ENCODE results near the gene GREM2. TPM values are rescaled to one million over a fixed set of nuclear protein-coding genes. Genes with fewer than 3 reads are reported as not detected.

The GREM2 gene
- total RNA-seq, 1 donor from 2014 or later: 1.6 TPM

DNA sequence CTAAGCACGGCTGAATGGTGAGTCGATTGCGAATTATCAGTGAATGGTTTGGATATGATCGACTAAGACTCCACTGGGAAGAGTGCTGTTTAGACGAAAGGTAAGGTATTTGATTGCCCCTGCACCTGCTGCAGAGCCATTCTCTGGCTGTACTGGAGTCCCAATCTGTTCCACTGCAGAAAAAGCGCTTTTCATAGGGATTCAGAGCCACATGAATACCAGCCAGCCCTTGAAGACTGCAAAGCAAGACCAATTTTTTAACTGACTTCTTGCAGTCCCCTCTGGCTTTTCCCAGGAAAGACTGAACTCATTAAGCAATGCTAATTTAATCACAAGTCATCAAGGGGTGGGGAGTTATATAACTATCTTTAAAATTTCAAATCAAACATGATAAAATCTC, 1.3 kb downstream of the GREM2 start:
- no peak for DNase-seq (ENCODE audit: low spot score)

DNA sequence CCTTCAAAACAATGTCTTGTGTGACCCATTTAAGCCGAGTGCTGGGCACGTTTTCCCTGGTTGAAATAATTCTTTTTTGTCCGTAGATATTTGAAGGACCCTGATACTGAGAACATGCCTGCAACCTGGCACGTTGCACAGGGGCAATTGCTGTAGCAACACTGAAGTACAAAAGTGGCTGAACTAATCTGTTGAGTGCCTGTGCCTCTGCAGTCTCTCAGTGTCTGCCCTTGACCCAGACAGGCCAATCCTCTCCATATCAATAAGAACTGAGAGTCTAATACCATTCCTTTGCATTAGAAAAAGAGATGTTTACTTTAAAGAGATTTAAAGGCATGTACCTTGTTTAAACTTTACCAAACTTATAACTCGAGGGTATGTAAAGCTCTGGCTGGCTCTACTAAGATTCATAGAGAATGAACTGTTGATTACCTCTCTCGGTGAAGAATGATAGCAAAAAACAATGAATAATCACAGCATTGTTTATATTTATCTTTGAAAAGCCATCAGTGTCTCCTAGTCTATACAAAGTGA, 2.4 kb downstream of the GREM2 start:
- no peak for DNase-seq (ENCODE audit: low spot score)

DNA sequence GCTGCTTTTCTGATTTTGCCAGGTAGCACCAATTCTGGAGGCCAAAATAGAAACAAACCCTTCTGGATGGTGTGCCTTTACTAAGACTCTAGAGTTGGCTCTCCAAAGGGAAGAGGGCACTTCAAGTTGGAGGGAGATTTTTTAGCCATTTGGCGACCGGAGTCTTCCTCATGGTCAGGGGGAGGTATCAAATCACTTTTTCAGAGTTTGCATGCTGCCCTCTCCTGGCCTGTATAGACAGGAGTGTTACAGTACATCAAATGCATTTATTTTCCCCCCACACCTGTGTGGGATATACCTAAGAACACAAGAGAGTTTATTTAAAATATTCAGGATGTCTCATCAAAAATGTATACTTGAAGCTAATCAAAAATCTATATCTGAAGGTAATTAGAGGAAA, 3.2 kb downstream of the GREM2 start:
- DNase-seq (ENCODE audit: low spot score): no peak

DNA sequence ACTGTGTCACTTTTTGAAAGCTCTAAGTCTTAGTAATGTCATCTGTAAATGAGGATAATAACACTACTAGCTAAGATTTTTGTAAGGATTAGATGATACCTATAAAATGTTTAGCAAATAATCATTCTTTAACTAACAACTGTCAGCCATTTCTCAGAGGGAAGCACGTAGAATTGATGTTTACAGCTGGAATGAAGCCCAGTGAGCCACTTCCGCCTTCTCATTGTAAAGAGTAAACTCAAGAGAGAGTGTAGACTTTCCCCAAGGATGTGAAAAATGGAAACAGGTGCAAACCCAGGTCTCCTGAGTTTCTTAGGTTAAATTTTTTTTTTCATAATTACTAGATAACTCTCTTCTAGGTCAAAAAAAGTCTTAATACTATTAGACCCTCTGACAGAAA, 4.9 kb downstream of the GREM2 start:
- DNase-seq (ENCODE audit: low spot score): no peak

DNA sequence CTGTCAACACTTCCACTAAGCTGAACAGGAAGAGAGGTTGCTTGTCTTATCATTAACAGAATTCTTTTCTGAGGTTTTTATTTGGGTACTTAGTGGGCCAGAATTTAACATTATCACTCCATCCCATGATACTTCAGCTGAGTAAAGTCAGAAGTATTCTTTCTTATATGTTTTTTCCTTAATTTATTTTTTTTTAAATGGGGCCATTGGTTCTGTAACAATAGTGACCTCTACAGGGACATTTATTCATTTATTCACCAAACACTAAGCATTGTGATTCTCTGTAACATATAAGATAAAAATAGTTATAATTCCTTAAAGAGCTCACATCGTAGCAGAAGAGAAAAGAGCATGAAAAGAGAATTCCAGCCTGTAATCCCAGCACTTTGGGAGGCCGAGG, 9.8 kb downstream of the GREM2 start:
- DNase-seq (ENCODE audit: low spot score): no peak

DNA sequence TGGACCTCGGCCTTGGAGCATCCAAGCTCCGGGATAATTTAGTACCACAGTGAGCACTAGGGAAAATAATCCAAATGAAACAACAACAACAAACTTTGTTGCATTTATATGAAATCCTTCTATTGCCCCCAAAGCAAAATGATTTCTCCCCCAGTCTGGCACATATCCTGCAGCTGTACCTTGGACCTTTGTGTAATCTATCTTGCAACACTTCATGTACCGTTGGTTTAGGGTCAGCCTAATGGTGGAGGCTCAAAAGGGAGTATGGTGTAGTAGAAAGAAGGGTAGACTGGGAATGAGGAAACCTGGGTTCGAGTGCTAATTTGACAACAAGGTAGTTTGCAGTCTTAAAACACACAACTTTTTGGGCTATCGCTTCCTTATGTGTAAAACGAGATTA, 12.1 kb downstream of the GREM2 start:
- DNase-seq (ENCODE audit: low spot score): no peak

DNA sequence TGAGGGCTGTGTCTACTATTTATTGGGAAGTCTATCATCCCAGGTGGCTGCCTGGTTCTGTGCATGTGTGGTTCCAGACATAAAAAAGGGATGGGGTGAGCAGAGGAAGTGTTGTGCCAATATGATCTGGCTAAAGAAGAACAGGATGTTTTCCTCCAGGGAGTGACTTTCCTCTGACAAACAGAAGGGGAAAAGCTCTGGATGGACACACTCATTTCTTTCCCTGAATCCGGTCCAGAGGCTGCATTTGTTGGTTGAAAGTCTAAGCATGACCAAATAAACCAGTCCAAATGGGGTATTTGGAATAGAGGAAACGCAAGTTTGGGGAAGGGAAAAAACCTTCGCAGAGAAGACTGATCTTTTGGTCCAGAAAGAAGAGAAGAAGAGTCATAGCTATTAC, 12.7 kb downstream of the GREM2 start:
- no peak for DNase-seq (ENCODE audit: low spot score)

DNA sequence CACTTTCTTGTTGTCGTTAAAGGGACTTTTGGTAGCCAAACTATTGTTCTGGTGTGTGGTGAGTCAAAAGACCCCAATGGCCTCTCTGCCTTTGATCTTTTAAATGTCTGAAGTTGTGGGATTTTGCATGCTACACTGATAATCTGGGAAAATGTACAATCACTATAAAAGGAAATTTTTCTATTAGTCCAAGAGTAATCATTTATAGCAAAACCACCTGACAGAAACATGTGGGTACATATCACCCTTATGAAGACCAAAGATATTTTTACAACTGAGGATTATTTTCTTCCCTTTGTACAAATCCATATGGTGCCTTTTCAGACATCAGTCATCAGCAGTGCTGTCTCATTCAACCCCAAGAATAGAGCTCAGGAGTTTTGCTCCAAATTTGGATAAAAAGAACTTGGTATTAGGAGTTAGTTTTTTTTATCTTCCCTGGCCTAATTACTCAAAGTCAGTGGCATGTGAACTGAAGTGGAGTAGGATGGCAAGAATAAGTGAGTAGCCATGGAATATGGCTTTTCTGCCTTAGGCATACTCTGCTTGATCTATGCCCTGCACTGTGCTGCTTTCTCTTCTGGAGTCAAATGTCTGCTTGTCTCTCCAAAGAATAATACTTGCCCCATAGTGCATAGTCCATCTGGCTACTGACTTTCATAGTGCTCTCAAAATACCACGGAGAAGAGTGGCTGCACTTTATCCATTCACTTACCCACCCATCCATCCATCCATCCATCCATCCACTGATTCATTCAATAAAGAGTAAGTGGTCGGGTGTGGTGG, 13.5 kb downstream of the GREM2 start:
- no peak for DNase-seq (ENCODE audit: low spot score)

DNA sequence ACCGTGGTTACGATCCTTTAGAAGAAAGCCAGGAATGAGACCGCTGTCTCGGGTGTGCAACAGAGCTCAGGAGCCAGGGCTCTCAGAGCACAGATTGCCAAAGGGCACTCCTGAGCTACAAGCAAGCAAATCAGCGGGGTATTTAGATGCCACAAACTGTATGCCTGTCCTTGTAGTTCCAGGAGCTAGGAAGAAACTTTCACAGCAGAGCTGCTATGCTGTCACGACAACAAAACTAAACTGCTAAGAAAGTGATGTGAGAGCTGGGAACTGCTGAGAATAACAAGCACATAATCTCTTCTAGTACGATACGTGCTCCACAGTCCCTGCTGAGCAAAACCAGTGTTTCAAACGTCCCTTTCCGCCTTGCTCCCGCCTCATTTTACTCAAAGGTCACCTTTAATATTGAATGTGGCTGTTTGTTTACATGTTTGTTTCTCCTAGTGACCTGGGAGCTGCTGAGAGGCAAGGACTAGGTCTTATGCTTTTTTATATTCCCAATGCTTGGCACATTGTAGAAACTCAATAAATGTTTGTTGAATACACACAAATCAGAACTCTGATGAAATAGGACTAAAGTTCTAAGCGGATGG, 14.7 kb downstream of the GREM2 start:
- no peak for DNase-seq (ENCODE audit: low spot score)

DNA sequence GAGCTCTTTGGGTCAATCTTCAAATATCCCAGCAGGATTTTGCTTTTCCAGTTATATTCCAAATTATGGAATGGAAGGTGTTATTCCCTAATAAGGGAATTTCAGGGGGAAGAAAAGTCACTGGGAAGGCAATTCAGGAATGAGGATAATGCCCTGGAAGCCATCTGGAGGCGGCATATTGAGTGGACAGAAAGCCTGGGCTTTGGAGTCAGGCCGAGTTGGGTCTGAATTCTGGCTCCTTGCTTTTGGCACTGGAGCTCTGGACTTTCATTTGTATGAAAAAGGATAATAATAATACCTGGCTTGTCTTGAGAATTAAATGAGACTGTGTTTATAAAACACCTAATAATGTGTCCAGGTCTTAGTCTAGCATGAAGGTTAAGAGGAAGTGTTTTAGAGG, 16.5 kb downstream of the GREM2 start:
- no peak for DNase-seq (ENCODE audit: low spot score)

DNA sequence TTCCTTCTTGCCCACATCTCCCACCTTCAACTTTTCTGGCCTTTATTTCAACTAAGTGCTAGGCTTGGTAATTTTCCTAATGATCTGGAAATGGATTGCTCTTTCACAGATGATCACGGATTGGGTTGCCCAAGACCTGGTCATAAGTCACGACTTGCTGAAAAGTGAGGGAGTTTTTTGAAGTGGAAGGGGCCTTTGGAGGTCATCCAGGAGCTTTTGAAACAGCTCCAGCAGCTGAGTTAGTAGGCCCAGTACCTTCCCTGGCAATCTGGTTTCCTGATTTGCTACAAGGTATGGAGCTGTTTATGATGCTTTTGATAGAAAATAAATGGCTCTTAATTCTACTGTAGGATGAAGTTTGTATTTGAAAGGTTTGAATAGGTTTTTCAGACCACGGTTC, 20.4 kb downstream of the GREM2 start:
- no peak for DNase-seq (ENCODE audit: low spot score)

DNA sequence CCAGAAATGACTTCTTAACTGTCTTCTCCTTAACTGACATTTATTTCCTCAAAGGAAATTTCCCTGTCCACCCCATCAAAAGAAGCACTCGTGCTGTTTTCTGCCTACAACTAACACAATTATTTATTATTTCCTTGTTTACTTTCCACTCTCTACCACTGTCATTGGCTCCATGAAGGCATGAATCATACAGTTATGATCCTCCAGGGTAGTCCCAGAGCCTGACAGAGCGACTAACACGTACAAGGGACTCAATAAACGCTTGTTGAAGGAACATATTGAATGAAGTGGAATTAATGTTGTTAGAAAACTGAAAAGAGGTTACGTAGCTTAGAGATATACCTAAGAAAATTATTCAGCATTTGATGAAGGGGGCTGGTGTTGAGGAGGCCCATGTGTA, 20.9 kb downstream of the GREM2 start:
- DNase-seq (ENCODE audit: low spot score): no peak

DNA sequence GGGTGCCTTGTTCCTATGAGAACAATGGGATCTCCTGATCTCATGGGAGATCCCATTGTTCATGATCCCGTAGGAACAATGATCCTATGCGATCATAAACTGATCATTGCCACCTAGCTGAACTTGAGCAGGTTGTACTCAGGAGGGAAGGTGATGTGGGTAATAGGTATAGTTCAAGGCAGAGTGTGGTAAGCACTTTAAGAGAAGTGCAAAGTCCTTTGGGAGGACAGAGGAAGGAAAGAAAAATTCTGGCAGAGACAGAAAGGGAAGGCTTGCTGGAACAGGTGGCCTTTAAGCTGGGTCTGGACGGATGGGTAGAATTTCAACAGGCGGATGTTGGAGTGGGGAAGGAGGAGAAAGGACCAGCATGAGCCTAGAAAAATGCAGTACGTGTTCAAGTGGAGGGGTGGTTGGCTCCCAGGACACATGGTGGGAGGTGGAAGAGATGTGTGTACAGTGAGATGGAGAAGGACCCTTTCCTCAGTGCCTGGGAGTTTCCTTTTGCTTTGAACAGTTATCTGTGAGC, 22.3 kb downstream of the GREM2 start:
- DNase-seq (ENCODE audit: low spot score): no peak

DNA sequence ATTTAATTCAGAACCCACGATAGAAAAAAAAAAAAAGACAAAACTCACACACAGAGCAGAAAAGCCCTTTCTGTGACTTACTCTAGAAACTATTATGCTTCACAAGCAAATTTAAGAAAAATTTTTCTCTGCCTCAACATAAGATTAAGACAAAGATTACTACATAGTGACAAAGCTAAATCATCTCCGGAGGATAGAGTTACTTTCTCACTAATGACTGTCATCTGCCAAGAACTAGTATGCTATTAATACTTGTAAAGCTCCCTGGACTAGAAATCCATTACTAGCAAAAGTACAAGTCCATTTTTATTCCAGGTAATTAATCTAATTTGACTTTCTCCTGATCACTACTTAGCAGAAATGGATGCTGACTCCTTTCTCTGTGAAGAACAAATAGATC, 25.9 kb downstream of the GREM2 start:
- no peak for DNase-seq (ENCODE audit: low spot score)

DNA sequence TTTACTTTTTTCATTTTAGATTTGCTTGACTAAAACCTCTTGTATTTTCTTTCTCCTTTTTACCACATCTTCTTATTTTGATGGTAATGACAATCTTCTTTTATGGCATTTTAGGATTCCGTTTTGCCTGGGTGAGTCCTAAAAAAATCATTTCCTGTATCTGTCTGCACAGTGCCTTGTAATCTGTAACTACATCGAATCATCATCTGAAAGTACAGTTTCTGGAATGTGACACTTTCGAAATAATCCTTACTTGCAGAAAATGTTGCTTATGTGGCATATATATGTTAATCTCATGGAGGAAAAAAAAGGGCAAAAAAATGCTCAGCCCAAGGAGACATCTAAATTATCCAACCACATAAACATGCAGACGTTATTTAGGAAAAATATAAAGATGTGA, 29.0 kb downstream of the GREM2 start:
- DNase-seq (ENCODE audit: low spot score): no peak

DNA sequence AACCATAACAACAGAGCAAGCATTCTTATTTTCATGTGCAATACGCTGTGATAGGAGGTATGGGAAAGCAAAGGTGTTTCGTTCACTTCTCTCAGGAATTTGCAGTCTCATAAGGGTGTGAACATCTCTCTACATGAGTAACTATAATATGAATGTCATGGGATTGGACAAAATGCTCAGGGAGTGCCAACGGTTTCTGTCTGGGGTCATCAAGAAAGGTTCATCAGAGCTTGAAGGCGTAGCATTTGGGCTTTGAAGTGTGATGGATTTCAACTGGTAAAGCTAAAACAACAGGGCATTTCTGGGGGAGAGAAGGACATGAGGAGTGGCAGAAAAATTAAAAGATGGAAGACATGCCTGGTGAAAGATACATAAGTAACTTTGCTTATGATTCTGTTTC, 32.4 kb downstream of the GREM2 start:
- no peak for DNase-seq (ENCODE audit: low spot score)

DNA sequence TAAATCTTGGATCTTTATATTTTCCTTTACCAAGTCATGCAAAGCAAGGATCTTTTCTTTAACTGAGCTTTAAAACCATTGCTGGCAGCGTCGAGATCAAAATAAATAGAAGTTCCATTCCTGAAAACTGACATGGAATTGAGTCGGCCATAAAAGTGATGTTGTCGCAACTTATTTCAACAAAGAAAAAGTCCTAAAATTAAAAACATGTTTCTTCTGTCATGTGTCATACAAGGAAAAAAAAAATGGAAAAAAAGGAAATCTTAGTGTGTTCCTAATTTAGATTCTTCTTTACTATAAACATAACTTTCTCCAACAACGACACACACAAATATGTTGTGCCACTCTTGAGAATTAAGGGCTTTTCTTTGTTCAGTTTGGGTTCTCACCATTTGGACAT, 34.9 kb downstream of the GREM2 start:
- DNase-seq (ENCODE audit: low spot score): no peak

DNA sequence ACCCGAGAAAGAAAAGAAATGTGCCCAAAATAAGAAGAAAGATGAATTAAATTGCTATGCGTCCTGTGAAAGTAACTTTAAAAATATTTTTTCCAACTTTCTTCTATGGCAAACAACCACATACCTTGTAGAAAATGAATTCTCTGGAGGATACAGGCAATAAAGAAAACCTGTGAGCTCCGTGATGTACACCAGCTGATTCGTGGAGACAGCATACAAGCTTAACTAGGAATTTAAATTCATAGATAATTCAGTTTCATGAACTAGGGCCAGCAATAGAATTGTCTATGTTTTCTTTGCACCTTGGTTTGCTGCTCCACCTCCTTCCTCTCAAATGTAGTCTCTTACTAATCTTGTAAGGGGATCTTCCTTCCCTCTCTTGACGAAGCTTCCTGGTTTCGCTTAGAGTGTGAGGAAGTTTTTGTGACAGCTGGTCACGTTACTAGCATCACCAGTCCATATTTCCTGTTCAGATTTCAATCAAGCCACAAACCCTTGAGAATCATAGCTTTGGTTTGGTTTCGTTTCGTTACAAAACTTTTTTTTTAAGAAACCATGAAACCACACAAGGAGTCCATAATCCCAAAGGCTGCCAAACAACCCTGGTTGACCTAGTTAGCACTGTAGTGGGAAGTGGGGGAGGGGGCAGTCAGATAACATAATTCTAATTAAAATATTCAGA, 35.8 kb downstream of the GREM2 start:
- no peak for DNase-seq (ENCODE audit: low spot score)

DNA sequence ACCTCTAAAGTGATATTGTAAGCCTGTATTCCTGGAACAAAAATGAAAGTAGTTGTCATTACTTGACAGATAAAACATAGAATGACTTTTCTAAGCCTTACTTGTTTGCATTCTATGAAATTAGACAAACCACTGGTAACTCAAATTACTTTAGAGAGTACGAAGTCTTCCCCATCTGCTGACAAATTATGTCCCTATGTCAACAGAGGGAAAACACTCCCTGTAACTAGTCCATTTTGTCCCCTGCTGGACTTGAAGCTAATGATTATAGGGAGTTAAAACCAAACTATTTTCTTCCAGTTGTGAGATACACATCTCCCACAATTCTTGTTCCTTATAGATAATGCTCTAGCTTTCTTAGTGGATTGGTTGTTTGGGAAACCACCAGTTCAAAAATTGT, 39.6 kb downstream of the GREM2 start:
- no peak for DNase-seq (ENCODE audit: low spot score)

DNA sequence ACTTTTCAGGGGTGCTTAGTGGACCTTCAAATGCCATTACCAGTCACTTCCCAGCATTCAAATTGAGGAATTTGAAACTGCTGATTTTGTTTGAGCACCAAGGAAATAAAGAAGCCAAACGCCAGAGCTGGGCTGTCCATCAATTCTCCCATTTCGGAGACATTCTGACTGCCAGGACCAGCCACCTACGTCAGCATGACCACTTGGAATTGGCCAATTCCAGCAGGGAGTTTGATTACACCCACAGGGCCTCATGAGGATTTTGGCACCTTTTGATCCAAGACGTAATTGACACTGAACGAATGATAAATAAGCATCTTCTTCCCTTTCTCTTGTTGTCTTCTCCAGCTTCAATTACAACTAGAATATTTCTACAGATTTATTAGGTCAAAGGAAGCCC, 40.2 kb downstream of the GREM2 start:
- DNase-seq (ENCODE audit: low spot score): no peak

DNA sequence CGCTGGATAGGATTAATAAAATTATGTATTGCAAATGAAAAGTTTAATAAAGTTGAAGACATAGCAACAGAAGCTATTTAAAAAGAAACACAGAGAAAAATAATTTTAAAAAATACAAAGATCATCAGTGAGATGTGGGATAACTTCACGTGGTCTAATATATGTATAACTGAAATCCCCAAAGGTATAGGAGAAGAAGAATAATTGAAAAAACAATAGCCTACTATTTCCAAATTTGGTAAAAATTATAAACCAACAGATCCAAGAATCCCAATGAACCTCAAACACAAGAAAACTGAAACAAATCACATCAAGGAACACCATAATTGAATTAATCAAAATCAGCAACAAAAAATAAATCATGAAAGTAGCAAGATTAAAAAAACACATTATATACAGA, 44.9 kb downstream of the GREM2 start:
- no peak for DNase-seq (ENCODE audit: low spot score)

DNA sequence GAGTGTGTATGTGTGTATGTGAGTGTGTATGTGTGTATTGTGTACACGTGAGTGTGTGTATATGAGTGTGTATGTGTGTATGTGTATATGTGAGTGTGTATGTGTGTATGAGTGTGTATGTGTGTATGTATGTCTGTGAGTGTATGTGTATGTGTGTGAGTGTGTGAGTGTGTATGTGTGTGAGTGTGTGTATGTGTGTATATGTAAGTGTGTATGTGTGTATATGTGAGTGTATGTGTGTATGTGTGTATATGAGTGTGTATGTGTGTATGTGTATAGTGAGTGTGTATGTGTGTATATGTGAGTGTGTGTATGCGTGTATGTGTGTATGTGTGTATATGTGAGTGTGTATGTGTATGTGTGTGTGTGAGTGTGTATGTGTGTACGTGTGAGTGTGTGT, 49.2 kb downstream of the GREM2 start:
- DNase-seq (ENCODE audit: low spot score): no peak

DNA sequence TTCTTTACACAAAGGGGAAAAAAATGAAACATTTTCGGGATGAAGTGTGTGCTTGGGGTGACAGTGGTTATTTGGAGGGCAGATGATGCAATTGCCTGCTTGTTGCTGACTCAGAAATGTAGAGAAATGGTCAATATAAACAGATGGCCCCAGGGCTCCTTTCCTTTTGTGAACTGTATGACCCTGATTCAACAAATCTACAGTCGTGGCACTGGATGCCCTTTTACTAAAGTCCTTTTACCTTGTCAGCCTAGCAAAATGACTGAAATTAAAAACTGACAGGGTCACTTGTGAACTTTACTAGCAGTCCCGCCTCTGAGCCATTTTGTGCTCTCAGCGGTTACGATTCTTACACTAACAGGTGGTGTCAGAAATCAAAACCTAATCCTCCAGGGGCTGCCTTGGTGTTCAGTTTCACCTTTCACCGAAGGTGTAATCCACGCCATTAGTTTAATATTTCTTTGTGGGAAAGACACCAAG, 49.8 kb downstream of the GREM2 start:
- no peak for DNase-seq (ENCODE audit: low spot score)

All from ureter (tissue), 1 donor.